ENCODE data around the gene APPL2.

DNA sequence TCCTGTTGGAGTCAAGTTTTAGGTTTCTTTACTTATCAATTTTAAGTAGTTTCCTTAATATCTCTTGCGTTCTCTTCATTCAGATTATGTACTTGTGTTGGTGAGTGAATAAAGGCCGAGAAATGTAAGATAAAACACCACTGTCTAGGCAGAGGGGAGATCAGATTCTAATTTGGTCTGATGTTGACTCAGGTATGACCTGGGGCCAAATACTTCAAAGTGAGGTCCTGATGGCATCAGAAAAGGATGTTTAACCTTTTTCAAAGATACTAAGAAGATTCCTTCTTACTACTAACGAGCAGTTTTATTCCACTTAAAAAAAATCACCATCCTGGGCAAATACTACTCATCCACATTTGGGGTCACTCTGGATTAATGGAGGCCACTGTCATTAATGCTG, 26.9 kb downstream of the APPL2 start:
- TF ChIP-seq, protein P1, sequence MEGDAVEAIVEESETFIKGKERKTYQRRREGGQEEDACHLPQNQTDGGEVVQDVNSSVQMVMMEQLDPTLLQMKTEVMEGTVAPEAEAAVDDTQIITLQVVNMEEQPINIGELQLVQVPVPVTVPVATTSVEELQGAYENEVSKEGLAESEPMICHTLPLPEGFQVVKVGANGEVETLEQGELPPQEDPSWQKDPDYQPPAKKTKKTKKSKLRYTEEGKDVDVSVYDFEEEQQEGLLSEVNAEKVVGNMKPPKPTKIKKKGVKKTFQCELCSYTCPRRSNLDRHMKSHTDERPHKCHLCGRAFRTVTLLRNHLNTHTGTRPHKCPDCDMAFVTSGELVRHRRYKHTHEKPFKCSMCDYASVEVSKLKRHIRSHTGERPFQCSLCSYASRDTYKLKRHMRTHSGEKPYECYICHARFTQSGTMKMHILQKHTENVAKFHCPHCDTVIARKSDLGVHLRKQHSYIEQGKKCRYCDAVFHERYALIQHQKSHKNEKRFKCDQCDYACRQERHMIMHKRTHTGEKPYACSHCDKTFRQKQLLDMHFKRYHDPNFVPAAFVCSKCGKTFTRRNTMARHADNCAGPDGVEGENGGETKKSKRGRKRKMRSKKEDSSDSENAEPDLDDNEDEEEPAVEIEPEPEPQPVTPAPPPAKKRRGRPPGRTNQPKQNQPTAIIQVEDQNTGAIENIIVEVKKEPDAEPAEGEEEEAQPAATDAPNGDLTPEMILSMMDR (IDR thresholded peaks at IDR 0.05 in 4 of 5, conservative IDR thresholded peaks at IDR 0.05 in 1 of 5), result no peak
- TF ChIP-seq POLR2A (IDR thresholded peaks at IDR 0.05), result no peak
